Measurements from ENCODE around the gene B3GLCT.

- no peak for TF ChIP-seq GATA2 (IDR thresholded peaks at IDR 0.05; ENCODE audit: low read depth, low read length)
- TF ChIP-seq GATA3 (IDR thresholded peaks at IDR 0.05; ENCODE audit: low read depth, low read length) = no peak
Measured at GRCh38 chr13:31334994-31335557, 135.3 kb downstream of the B3GLCT start.

Data from SH-SY5Y (cell line).